Kasumi-1 (cell line): ENCODE results near the gene CANT1.
"Not testable (repeated sequence)": the region's sequence is repeated elsewhere in the genome, so short reads cannot be mapped to it uniquely, and the experiment has no call there.

Experiments used
- DNase-seq, 2 experiments: peaks; one replicate each; lab custom pipeline; 2025; lab: John Stamatoyannopoulos, UW

The CANT1 gene

DNA sequence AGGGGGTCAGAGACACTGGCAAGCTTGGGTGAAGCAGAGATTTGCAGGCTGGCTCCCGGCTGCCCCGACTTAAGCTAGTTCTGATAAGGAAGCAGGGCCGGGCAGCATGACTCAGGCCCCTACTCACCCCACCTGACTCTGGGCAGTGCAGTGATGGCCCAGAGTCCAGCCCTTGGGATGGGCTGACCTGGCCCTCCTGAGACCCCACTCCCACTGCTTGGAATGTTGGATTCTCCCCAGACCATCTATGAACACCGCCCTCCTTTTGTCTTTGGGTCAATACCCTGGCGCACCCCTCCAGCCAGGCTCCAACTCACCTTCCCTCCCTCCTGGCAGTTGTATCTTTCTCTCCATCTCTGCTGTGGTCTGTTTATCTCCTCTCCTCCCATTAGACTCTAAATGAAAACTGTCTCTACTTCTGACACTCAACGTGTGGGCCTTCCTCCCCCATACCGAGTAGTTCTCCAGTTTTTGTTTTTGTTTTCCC is 50.9 kb downstream of the CANT1 start:
- DNase-seq: no peak

DNA sequence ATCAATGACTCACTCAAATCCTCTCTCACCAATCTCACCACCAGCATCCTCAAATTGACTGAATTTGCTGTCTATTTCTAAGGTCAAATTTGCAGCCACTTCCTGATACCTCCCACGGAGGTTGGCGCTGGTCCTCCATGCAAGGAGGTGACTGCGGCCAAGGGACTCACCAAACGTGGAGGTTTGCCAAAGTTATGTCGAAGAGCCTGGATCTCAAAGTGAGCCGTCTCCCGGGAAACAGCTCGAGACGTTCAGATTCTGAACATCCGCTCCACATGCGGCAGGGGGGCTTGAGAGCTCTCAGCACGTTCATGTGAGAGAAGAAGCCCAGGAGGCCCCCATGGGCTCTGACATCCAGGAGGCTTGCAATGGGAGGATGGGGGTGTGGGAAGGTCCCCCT is 52.4 kb downstream of the CANT1 start:
- no peak for DNase-seq

DNA sequence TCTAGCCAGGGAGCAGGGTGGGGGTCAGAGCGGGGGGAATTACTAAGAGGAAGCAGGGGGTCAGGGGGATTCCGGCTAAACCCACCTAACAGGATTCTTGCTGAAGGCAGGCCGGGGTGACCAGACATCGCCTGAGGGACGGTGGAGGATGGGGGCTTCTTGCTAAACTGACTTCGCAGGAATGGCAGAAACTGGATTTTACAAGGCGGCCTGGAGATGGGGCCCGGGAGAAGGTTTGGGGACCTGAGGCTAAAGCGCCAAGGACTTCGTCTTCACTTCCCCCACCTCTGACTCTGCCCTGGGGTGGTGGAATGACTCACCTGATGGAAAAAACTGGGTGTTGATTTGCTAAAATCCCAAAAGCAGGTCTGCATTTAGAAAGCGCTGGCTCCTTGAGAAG is 53.3 kb downstream of the CANT1 start:
- no peak for DNase-seq

DNA sequence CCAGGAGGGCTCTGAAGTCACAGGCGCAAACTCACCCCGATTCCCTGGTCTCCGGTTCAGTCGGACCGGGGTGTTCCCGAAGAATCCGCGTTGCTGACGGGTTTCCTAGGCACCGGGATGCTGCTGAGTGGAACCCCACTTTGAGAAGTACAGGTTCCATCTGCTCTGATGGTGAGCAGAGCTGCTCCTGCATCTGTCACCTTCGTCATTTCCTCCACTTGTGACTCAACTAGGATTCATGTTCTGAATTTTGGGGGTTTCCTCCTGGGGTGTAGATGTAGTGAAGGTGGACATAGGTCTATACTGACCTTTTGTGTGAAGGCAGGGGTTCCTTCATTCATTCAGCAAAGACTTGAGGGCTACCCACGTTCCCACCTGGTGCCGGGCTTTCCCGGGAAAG is 54.9 kb downstream of the CANT1 start:
- DNase-seq: no peak

DNA sequence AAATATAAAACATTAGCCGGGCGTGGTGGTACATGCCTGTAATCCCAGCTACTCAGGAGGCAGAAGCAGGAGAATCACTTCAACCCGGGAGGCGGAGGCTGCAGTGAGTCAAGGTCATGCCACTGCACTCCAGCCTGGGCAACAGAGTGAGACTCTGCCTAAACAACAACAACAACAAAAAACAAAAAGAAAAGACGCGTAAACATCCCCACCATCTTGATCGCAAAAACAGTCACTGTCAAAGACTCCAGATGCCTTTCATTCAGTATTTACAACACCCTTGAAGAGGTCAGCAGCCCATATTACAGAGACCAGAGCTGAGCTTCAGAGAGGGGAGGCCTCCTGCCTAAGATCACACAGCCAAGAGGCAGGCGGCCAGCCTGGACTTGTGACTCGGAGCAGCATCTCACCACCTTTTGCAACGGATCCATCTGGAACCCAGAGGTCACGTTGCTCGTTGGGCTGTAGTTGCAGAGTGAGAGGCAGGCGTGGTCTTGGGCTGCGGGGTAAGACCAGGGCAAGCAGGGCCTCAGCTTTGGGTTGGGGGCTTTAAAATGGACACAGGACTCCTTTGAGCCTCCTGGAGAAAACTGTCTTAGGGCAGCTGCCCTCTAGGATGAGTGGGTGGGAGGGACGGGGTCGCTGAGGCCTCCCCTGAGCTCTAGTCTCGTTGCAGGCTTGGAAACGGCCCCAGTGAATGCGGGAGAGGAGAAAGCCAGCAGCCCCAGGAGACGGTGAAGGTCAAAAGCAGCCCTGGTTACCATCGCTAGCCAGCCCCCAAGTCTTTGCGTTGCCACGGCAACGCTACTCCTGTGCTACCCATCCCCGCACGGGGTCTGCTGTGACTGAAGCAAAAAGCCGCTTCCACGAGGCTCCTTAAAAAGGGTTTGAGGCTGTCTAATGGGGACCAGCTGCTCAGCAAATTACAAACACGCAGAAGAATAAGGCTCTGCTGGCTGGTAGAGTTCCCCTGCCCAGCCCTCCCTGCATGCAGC is 55.9 kb downstream of the CANT1 start:
- DNase-seq: no peak

DNA sequence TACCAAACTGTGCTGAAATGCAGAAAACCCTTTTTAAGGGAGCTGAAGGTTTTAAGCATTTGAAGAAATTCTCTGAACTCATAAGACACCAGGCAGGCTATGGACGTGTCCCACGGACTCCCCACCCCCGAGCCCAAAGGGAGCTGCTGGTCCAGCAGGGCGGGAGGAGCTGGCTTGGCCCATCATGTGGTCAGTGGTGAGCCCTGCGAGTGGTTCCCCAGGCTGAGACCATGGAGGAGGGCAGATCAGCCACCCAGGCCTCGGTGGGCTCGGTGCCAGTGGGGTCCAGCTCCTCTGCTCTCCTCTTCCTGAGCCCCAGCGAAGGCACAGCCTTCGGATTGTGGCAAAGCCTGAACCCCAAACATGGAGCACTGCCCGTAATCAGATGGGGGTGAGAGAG is 56.9 kb downstream of the CANT1 start:
- DNase-seq: no peak

DNA sequence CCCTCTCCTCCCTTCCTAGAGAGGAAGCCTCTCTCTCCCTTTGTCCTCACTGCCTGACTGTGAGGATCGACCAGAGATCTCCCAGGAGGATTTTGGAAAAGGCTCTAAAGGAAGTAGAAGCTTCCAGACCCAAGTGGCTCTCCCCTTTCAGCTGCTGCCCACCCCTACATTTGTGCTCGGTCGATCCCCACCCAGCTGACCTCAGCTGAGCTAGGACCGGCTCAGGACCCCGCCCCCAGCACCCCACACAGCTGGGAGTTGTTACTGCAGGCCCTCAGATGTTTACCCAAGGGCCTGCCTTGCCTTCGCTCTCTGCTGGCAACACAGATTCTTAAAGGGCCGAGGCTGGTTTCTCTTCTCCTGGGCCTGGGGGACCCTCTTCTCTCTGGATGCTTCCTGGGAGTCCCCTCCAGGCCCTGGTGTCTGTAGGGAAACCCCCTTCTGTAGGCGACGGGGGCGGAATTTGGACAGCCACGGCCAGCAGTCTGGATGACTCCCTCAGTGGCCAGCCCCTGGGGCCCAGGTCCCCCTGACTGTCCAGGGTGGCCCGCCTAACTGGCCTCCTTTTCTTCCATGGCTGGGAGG is 57.5 kb downstream of the CANT1 start:
- DNase-seq: no peak

DNA sequence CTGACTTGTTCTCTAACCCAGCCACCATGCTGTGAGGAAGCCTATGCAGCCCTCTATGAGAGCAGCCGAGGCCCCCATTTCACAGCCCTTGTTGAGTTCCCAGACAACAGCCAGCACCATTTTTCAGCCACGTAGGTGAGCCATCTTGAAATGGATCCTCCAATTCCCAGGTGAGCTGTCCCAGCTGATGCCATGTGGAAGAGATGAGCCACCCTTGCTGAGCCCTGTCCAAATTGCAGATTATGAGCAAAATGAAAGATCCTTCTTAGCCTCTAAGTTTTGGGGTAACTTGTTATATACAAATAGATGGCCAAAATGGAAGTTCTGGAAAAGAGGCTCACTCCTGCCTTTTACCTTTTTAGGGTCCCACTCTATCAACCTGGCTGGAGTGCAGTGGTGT is 58.7 kb downstream of the CANT1 start:
- DNase-seq: no peak

DNA sequence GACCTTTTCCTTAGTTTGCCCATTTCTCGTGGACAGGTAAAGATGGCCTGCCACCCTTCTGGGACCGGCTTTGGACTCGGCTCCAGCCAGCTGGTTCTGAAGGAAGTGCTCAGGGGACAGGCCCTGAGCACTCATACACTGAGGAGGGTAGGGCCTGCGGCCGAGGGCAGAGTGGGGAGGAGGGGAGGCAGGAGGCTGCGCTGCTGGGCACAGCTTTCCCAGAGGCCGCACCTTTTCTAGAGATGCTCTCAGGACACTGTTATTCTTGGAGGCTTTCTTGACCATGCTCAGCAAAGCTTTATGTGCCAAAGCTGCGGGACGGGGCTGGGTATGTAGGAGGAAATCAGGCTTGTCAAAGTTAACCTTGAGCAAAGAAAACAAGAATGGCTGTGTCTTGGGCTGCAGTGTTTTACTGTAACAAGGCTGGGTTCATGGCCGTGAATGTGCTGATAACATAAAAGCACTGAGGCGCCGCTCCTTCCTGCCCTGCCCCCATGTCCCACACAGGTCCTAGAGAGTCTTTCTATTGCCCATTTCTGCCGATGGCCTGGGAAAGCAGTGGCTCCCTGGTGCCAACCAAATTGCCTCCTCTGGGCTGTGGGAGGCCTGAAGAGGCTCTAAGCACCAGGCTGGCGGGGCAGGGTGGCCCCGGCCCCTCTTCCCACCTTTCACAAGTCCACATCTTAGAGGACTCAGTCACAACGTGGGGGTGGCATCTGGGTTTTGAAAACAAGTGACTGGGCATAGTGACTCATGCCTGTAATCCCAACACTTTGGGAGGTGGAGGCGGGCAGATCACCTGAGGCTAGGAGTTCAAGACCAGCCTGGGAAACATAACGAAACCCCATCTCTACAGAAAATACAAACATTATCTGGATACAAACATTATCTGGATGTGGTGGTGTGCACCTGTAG is 62.1 kb downstream of the CANT1 start:
- no peak for DNase-seq

DNA sequence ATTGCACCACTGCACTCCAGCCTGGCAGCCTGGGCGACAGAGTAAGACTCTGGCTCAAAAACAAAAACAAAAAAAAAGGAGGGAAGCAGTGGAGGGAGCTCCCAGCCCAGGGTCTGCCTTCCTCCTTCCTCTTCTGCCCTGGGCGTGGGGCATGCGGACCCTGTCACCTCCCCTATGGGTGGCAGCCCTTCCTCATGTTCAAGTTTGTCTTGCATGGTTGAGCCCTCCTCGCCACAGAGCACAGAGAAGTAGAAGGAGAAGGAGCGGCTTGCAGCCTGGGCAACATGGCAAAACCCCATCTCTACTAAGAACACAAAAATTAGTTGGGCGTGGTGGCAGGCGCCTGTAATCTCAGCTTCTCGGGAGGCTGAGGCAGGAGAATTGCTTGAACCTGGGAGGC is 62.9 kb downstream of the CANT1 start:
- no peak for DNase-seq

DNA sequence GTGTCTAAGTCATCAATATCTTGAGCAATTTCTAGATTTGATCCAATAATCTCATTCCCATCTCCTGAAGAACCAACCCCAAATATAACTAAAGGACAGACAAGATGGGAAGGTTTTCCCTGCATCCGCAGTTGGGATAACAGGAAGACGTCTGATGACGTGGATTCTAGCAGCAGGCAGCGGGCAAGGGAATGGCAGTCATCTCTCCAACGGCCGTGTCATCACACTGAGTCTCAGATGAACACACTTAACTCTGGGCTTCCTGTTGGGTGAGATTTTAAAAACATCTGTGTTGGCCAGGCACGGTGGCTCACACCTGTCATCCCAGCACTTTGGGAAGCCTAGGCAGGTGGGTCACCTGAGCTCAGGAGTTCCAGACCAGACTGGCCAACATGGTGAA is 63.4 kb downstream of the CANT1 start:
- DNase-seq: no peak

DNA sequence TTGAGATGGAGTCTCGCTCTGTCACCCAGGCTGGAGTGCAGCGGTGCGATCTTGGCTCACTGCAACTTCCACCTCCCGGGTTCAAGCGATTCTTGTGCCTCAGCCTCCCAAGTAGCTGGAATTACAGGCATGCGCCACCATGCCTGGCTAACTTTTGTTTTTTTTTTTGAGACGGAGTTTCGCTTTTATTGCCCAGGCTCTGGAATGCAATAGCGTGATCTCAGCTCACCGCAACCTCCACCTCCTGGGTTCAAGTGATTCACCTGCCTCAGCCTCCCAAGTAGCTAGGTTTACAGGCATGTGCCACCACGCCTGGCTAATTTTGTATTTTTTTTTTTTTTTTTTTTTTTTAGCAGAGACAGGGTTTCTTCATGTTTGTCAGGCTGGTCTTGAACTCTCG is 64.1 kb downstream of the CANT1 start:
- not testable (repeated sequence) for DNase-seq

DNA sequence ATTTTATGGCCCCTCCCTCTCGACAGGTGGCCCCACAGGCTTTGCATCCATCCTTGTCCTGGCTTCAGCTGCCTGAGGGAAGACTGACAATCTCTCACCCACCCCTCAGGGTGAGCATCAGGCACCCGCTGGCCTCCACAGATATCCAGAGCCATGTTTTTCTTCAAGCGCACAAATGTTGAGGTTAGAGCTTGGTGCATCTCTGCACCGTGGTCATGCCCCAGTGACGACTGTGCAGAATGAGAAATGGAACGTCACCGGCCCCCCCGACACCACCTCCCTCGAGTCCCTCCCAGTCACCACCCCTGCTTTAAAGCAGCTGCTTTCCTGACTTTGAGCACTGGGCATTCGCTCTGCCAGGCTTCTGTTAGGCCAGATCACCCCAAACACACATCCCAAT is 64.6 kb downstream of the CANT1 start:
- DNase-seq: no peak

DNA sequence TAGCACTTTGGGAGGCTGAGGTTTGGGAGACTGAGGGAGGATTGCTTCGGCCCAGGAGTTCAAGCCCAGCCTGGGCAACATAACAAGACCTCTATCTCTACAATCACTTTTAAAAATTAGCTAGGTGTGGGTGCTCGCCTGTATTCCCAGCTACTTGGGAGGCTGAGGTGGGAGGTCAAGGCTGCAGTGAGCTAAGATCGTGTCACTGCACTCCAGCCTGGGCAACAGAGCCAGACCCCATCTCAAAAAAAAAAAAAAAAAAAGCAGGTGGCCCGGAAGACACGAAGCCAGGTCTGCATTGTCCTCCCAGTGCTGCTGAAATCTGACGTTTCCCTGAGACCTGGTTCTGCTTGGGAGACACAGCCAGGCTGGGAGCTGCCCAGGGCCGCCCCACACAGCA is 65.5 kb downstream of the CANT1 start:
- DNase-seq: no peak
